GM06990 (cell line): ENCODE data around the gene PLPPR2.
"Not testable (repeated sequence)": the region's sequence is repeated elsewhere in the genome, so short reads cannot be mapped to it uniquely, and the experiment has no call there.

Experiments used
- DNase-seq: peaks from one replicate; pipeline ENCODE4 v3.0.0-alpha.2; 2011; ENCODE audit not compliant: insufficient read length; ENCODE audit errors: extremely low read depth
- H3K27me3 ChIP-seq: replicated peaks from 2 replicates; pipeline ENCODE4 v1.6.0; 2011; ENCODE audit warnings: low read length; ENCODE audit not compliant: control insufficient read depth, insufficient read depth
- H3K36me3 ChIP-seq: 2 replicates; pipeline ENCODE4 v1.5.1; 2011; ENCODE audit warnings: low read length; ENCODE audit not compliant: control insufficient read depth, insufficient read depth
- H3K4me3 ChIP-seq: replicated peaks from 2 replicates; pipeline ENCODE4 v1.5.1; 2011; ENCODE audit warnings: low read depth, mild to moderate bottlenecking, control low read depth, low read length
- CTCF ChIP-seq: IDR thresholded peaks from 2 replicates; pipeline ENCODE4 v1.5.1; 2011; ENCODE audit warnings: low read length, control low read depth, mild to moderate bottlenecking, inconsistent platforms; ENCODE audit not compliant: insufficient read depth, poor library complexity, severe bottlenecking

Gene PLPPR2

GRCh38 chr19:11346104-11346940 lies 8.9 kb upstream of the PLPPR2 start, which contains the start of the genes CCDC159 and TMEM205:
CCDC159 (plus strand) TSS chr19:11346519; CDS start chr19:11346607, 88 bp downstream.
TMEM205 (minus strand) TSS chr19:11346268; CDS start chr19:11345619, 649 bp downstream.
- peak; percentile 92 for DNase-seq
- Histone ChIP-seq H3K4me3 (peak within 1 kb of the TSS; percentile 88), H3K36me3 (peaks cover 3% of the 10 kb centered on the region), H3K27me3 (no peaks in the 10 kb centered on the region)
- peak; percentile 33 for TF ChIP-seq CTCF

- Histone ChIP-seq H3K27me3 (no peaks in the 10 kb centered on the region), H3K36me3 (peaks cover 1% of the 10 kb centered on the region; the same call in 1 of the 2 replicates), H3K4me3 (no peak overlapping the region)
- no peak for TF ChIP-seq CTCF
- no peak for DNase-seq
Observed at GRCh38 chr19:11347546-11348039, 7.6 kb upstream of the PLPPR2 start.

- no peak for TF ChIP-seq CTCF
- H3K4me3 ChIP-seq, result no peak overlapping the region
- H3K36me3 ChIP-seq, result no peaks in the 10 kb centered on the region
- H3K27me3 ChIP-seq, result no peaks in the 10 kb centered on the region
- no peak for DNase-seq
Observed at GRCh38 chr19:11349171-11349570, 6.1 kb upstream of the PLPPR2 start.

GRCh38 chr19:11354102-11354501 lies 1.1 kb upstream of the PLPPR2 start:
- not testable (repeated sequence) for H3K4me3 ChIP-seq, H3K36me3 ChIP-seq, H3K27me3 ChIP-seq, DNase-seq

- no peak overlapping the region for H3K4me3 ChIP-seq
- DNase-seq, result no peak
- H3K27me3 ChIP-seq, result no peaks in the 10 kb centered on the region; the same call in 1 of the 2 replicates
- no peak for TF ChIP-seq CTCF
- no peaks in the 10 kb centered on the region for H3K36me3 ChIP-seq
Observed at GRCh38 chr19:11356074-11356397, 804 bp downstream of the PLPPR2 start.

- no peaks in the 10 kb centered on the region for H3K36me3 ChIP-seq
- H3K27me3 ChIP-seq, result no peaks in the 10 kb centered on the region; the same call in 1 of the 2 replicates
- no peak for TF ChIP-seq CTCF
- no peak overlapping the region for H3K4me3 ChIP-seq
- DNase-seq, result no peak
Observed at GRCh38 chr19:11356676-11357550, 1.7 kb downstream of the PLPPR2 start.
